ENCODE data around the gene ANKRD52. TPM values are rescaled to one million over a fixed set of nuclear protein-coding genes. Genes with fewer than 3 reads are reported as not detected.
A peak's percentile ranks its signal among the peaks of the same experiment; 100 is the strongest.

ANKRD52 gene
- total and polyA plus RNA-seq, 10 of the 15 experiments (the other 5 are each of a cell fraction or from before 2014, with no cell fraction given), result 0.90 to 55.3 (median 16.1) TPM

DNA sequence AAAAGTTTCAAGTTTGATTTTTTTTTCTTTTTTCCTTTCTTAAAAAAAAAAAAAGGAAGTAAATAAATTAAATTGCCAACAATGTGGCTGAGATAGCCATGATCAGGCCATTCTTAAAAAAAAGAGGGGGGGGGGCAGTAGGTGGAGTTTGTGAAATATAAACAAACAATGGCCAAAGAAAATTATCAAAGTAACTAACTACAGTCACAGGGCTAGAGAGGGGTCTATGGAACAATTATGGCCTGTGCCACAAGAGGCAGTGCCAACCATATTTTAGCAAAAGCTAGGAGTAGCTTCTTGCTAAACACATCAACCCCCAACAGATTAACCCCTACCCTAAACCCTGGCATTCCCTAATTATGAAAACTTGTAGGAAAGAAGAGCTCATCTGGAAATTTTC lies 52.7 kb downstream of the ANKRD52 start:
- DNase-seq (ENCODE audit: low read depth, low spot score) (no peak), FAIRE-seq (no peak), ATAC-seq (peak; percentile 68)
- no peaks in the 10 kb centered on the region; the same call in 1 of the 2 replicates for H4K20me1 ChIP-seq (ENCODE audit: control insufficient read depth, insufficient read depth)
- no peak overlapping the region for H2AFZ ChIP-seq (ENCODE audit: control insufficient read depth, low read depth, low read length)
- ChIA-PET SMC1A (ENCODE audit: uncharacterized antibody, unreplicated experiment) (interaction anchor here (1.5 to 2.5 kb wide), 3 partner anchors 11 to 256 kb away, joined by 3 to 9 read pairs (median 8); partner anchors contain the start of gene TIMELESS), CTCF (interaction anchor here (1.0 to 7.0 kb wide), 15 partner anchors 10 to 259 kb away, joined by 3 to 107 read pairs (median 4); partner anchors contain the start of genes RNF41 and ZC3H10), RAD21 (ENCODE audit: unreplicated experiment) (interaction anchor here (0.5 to 3.4 kb wide), 7 partner anchors 16 to 259 kb away, joined by 3 to 41 read pairs (median 4); partner anchors contain the start of genes ANKRD52 and RNF41), POLR2A (interaction anchor here (4.6 kb wide), 1 partner anchor 16 kb away, joined by 24 read pairs; the partner anchor contains the start of gene RNF41)
- intact Hi-C loops (cut with micrococcal nuclease; ENCODE audit: unreplicated experiment), result no loop called here
- H3K79me2 ChIP-seq (ENCODE audit: control insufficient read depth, insufficient read depth, low read length), result no peaks in the 10 kb centered on the region
- in situ Hi-C loops (cut with MboI), result no loop called here
- H3K4me2 ChIP-seq (ENCODE audit: control insufficient read depth, insufficient read depth), result no peak overlapping the region
- BruUV-seq (replicated peaks), result no TSS peak
- no peak overlapping the region for H3K27ac ChIP-seq (ENCODE audit: control insufficient read depth, insufficient read depth)
- H3K9ac ChIP-seq (ENCODE audit: control insufficient read depth, insufficient read depth, low read length), result no peak overlapping the region
- TF ChIP-seq, protein P1, sequence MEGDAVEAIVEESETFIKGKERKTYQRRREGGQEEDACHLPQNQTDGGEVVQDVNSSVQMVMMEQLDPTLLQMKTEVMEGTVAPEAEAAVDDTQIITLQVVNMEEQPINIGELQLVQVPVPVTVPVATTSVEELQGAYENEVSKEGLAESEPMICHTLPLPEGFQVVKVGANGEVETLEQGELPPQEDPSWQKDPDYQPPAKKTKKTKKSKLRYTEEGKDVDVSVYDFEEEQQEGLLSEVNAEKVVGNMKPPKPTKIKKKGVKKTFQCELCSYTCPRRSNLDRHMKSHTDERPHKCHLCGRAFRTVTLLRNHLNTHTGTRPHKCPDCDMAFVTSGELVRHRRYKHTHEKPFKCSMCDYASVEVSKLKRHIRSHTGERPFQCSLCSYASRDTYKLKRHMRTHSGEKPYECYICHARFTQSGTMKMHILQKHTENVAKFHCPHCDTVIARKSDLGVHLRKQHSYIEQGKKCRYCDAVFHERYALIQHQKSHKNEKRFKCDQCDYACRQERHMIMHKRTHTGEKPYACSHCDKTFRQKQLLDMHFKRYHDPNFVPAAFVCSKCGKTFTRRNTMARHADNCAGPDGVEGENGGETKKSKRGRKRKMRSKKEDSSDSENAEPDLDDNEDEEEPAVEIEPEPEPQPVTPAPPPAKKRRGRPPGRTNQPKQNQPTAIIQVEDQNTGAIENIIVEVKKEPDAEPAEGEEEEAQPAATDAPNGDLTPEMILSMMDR (IDR thresholded peaks at IDR 0.05 in 2 of 3, conservative IDR thresholded peaks at IDR 0.05 in 1 of 3; ENCODE audit: control insufficient read depth in 2 of 3, extremely low read depth in 1 of 3, insufficient read depth in 1 of 3, low read depth in 3 of 3, low read length in 3 of 3), result 0 out of 6 replicates have a peak, but pooled peaks of 1 of the 3 experiments have one; percentile 5
- no peak for TF ChIP-seq PAX8 (IDR thresholded peaks at IDR 0.05)
- H3K4me1 ChIP-seq (ENCODE audit: control insufficient read depth, insufficient read depth, low read length), result no peaks in the 10 kb centered on the region
- no peaks in the 10 kb centered on the region for H3K27me3 ChIP-seq (replicated peaks in 1 of 2; ENCODE audit: control insufficient read depth in 2 of 2, insufficient read depth in 2 of 2, low read length in 1 of 2)
- H3K9me3 ChIP-seq (replicated peaks; ENCODE audit: control insufficient read depth, insufficient read depth, low read length), result no peaks in the 10 kb centered on the region
- peaks cover 9 to 15% of the 10 kb centered on the region in 2 experiments for H3K36me3 ChIP-seq (ENCODE audit: control insufficient read depth in 2 of 2, insufficient read depth in 2 of 2, low read length in 1 of 2)
- H3K4me3 ChIP-seq, result no peak overlapping the region

DNA sequence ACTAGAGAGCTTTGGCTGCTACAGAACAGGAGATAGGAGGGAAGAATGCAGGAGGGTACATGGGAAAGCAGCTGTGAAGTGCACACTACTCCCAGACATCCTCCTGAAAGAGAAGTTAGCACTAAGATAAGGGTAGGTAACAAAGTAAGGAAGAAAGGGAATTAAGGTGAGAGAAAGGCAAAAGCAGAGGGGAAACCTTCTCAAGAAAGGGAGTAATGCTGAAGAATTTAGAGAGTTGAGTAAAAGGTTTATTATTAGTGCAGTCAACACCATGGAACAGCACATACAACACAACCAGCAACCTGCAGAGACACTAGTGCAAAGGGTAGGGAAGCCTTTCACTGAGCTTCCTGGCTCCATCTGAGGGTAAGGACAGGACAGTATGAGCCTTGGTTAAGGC lies 53.9 kb downstream of the ANKRD52 start:
- H4K20me1 ChIP-seq (ENCODE audit: control insufficient read depth, insufficient read depth), result no peaks in the 10 kb centered on the region; the same call in 1 of the 2 replicates
- no peak for FAIRE-seq
- CTCF ChIA-PET, result interaction anchor here (0.9 to 7.0 kb wide), 6 partner anchors 9 to 23 kb away, joined by 3 to 107 read pairs (median 4); partner anchors contain the start of gene RNF41
- H3K27me3 ChIP-seq (replicated peaks in 1 of 2; ENCODE audit: control insufficient read depth in 2 of 2, insufficient read depth in 2 of 2, low read length in 1 of 2), result no peaks in the 10 kb centered on the region
- RAD21 ChIA-PET (ENCODE audit: unreplicated experiment), result interaction anchor here (3.4 kb wide), 1 partner anchor 17 kb away, joined by 41 read pairs; the partner anchor contains the start of gene RNF41
- H3K4me2 ChIP-seq (ENCODE audit: control insufficient read depth, insufficient read depth), result no peak overlapping the region
- BruUV-seq (replicated peaks), result no TSS peak
- H3K4me3 ChIP-seq, result no peak overlapping the region
- in situ Hi-C loops (cut with MboI) (no loop called here), intact Hi-C loops (cut with micrococcal nuclease; ENCODE audit: unreplicated experiment) (no loop called here)
- no peak overlapping the region for H3K9ac ChIP-seq (ENCODE audit: control insufficient read depth, insufficient read depth, low read length)
- no peak overlapping the region for H3K27ac ChIP-seq (ENCODE audit: control insufficient read depth, insufficient read depth)
- no peak for ATAC-seq
- DNase-seq (ENCODE audit: low read depth, low spot score), result no peak
- H3K9me3 ChIP-seq (replicated peaks; ENCODE audit: control insufficient read depth, insufficient read depth, low read length), result no peaks in the 10 kb centered on the region
- no peaks in the 10 kb centered on the region for H3K4me1 ChIP-seq (ENCODE audit: control insufficient read depth, insufficient read depth, low read length)
- POLR2A ChIA-PET, result interaction anchor here (0.5 to 1.2 kb wide), 4 partner anchors 18 to 454 kb away, joined by 3 to 5 read pairs (median 4); partner anchors contain the start of gene STAT2
- H3K79me2 ChIP-seq (ENCODE audit: control insufficient read depth, insufficient read depth, low read length), result no peaks in the 10 kb centered on the region
- H3K36me3 ChIP-seq (ENCODE audit: control insufficient read depth in 2 of 2, insufficient read depth in 2 of 2, low read length in 1 of 2), result peaks cover 4 to 9% of the 10 kb centered on the region in 2 experiments
- no peak overlapping the region for H2AFZ ChIP-seq (ENCODE audit: control insufficient read depth, low read depth, low read length)
- SMC1A ChIA-PET (ENCODE audit: uncharacterized antibody, unreplicated experiment), result interaction anchor here (0.7 to 1.3 kb wide), 2 partner anchors 13 to 67 kb away, joined by 3 read pairs; no protein-coding TSS in a partner anchor
- no peak for TF ChIP-seq YBX1 (IDR thresholded peaks at IDR 0.05)
- TF ChIP-seq POLR2A (IDR thresholded peaks at IDR 0.05; ENCODE audit: low read depth, low read length), result no peak
- no peak for TF ChIP-seq RCOR1 (conservative IDR thresholded peaks at IDR 0.05; ENCODE audit: low read depth, low read length)
- TF ChIP-seq EZH2 (IDR thresholded peaks at IDR 0.05; ENCODE audit: borderline replicate concordance, control insufficient read depth, low read depth, low read length), result no peak
- TF ChIP-seq ESRRA (IDR thresholded peaks at IDR 0.05; ENCODE audit: low read length), result no peak
- no peak for TF ChIP-seq ETV6 (conservative IDR thresholded peaks at IDR 0.05 in 1 of 2, IDR thresholded peaks at IDR 0.05 in 1 of 2; ENCODE audit: borderline replicate concordance in 1 of 2, low read depth in 1 of 2)
- no peak for TF ChIP-seq POLR2AphosphoS2 (IDR thresholded peaks at IDR 0.05; ENCODE audit: low read depth, low read length)
- no peak for TF ChIP-seq NFXL1 (IDR thresholded peaks at IDR 0.05; ENCODE audit: borderline replicate concordance)
- TF ChIP-seq HCFC1 (IDR thresholded peaks at IDR 0.05; ENCODE audit: low read length), result no peak
- TF ChIP-seq TARDBP (IDR thresholded peaks at IDR 0.05; ENCODE audit: borderline replicate concordance), result no peak
- TF ChIP-seq NRF1 (conservative IDR thresholded peaks at IDR 0.05; ENCODE audit: low read depth, low read length), result no peak
- no peak for TF ChIP-seq PAX8 (IDR thresholded peaks at IDR 0.05)
- TF ChIP-seq, protein P2, sequence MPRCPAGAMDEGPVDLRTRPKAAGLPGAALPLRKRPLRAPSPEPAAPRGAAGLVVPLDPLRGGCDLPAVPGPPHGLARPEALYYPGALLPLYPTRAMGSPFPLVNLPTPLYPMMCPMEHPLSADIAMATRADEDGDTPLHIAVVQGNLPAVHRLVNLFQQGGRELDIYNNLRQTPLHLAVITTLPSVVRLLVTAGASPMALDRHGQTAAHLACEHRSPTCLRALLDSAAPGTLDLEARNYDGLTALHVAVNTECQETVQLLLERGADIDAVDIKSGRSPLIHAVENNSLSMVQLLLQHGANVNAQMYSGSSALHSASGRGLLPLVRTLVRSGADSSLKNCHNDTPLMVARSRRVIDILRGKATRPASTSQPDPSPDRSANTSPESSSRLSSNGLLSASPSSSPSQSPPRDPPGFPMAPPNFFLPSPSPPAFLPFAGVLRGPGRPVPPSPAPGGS (IDR thresholded peaks at IDR 0.05; ENCODE audit: borderline replicate concordance, insufficient read depth, low read depth, low read length, poor library complexity, severe bottlenecking), result no peak
- TF ChIP-seq WRNIP1 (IDR thresholded peaks at IDR 0.05; ENCODE audit: borderline replicate concordance, low read depth, low read length), result no peak

Measured in GM12878 (cell line).